PC-9 (cell line): ENCODE data around the gene ZNF662. TPM values are rescaled to one million over a fixed set of nuclear protein-coding genes. Genes with fewer than 3 reads are reported as not detected.

Source experiments
- BruUV-seq: library from RNA; stranded (reverse); fragments of 400-500 nt; replicated peaks from 2 replicates; lab custom pipeline; 2021; lab: Mats Ljungman, UMichigan
- CTCF ChIA-PET: fragments of 300-600 bp; sonication (Branson Sonifier 250); formaldehyde crosslinking; loops from one replicate; lab custom pipeline; 2022; ENCODE audit warnings: antibody characterized with exemption; lab: Charles Lee
- POLR2A ChIA-PET: fragments of 300-600 bp; sonication (Branson Sonifier 250); formaldehyde crosslinking; loops from one replicate; lab custom pipeline; 2022; ENCODE audit warnings: antibody characterized with exemption; ENCODE audit not compliant: unreplicated experiment; lab: Charles Lee
- DNase-seq, 2 experiments: peaks; one replicate each; pipeline versions ENCODE4 v3.0.0 to v3.0.0-alpha.2; 2015 to 2022; ENCODE audit warnings: mixed read lengths in 1 of 2
- H2AFZ ChIP-seq: fragments of 200-600 bp; sonication (generic); 2 replicates; pipeline ENCODE4 v1.8.1; 2017; ENCODE audit warnings: antibody characterized with exemption
- H3F3A ChIP-seq: fragments of 200-600 bp; sonication (generic); 2 replicates; pipeline ENCODE4 v1.8.1; 2017; ENCODE audit warnings: antibody characterized with exemption, mild to moderate bottlenecking, low read depth; ENCODE audit not compliant: insufficient read depth
- H3K27ac ChIP-seq: fragments of 200-600 bp; sonication (generic); 2 replicates; pipeline ENCODE4 v1.6.1; 2016; ENCODE audit warnings: mixed run types
- H3K27me3 ChIP-seq: fragments of 200-600 bp; sonication (generic); 2 replicates; pipeline ENCODE4 v1.6.1; 2016; ENCODE audit warnings: low read depth, mixed run types; ENCODE audit not compliant: insufficient read depth
- H3K36me3 ChIP-seq: fragments of 200-600 bp; sonication (generic); 2 replicates; pipeline ENCODE4 v1.6.1; 2016; ENCODE audit warnings: low read depth, mixed run types
- H3K4me1 ChIP-seq: fragments of 200-600 bp; sonication (generic); replicated peaks from 2 replicates; pipeline ENCODE4 v1.6.1; 2016; ENCODE audit warnings: mixed run types; ENCODE audit not compliant: insufficient read depth
- H3K4me2 ChIP-seq: fragments of 200-600 bp; sonication (generic); 2 replicates; pipeline ENCODE4 v1.6.1; 2017; ENCODE audit warnings: mixed run types
- H3K4me3 ChIP-seq: fragments of 200-600 bp; sonication (generic); 2 replicates; pipeline ENCODE4 v1.6.1; 2016; ENCODE audit warnings: mixed run types
- H3K79me2 ChIP-seq: fragments of 200-600 bp; sonication (generic); 2 replicates; pipeline ENCODE4 v1.6.1; 2017; ENCODE audit warnings: low read depth, mixed run types
- H3K9me2 ChIP-seq: fragments of 200-600 bp; sonication (generic); 2 replicates; pipeline ENCODE4 v1.8.1; 2017; ENCODE audit warnings: mild to moderate bottlenecking; ENCODE audit not compliant: insufficient read depth
- H3K9me3 ChIP-seq: fragments of 200-600 bp; sonication (generic); 2 replicates; pipeline ENCODE4 v1.8.1; 2016; ENCODE audit warnings: low read depth; ENCODE audit not compliant: insufficient read depth
- H4K20me1 ChIP-seq: fragments of 200-600 bp; sonication (generic); 2 replicates; pipeline ENCODE4 v1.8.1; 2017; ENCODE audit not compliant: insufficient read depth
- EZH2 ChIP-seq: fragments of 200-600 bp; sonication (generic); IDR thresholded peaks from 2 replicates; pipeline ENCODE4 v1.8.0; 2017; ENCODE audit warnings: antibody characterized with exemption, low read depth
- intact Hi-C: fragments of 100-400 bp; cut with micrococcal nuclease; formaldehyde crosslinking; loops from one replicate; pipeline ENCODE4 v1.10.0; 2022; ENCODE audit not compliant: unreplicated experiment
- total RNA-seq: library from RNA; stranded (reverse); gene quantifications from 2 replicates; pipeline ENCODE4 v1.2.3, GENCODE V29; 2021
- TF ChIP-seq, protein P1 (sequence below): fragments of 200-600 bp; sonication (generic); conservative IDR thresholded peaks from 2 replicates; pipeline ENCODE4 v1.6.1; 2017; ENCODE audit warnings: mixed run types, antibody characterized with exemption, mild to moderate bottlenecking, moderate library complexity

ZNF662 gene
- total RNA-seq, 1 experiment from 2014 or later, result 9.2 TPM

DNA sequence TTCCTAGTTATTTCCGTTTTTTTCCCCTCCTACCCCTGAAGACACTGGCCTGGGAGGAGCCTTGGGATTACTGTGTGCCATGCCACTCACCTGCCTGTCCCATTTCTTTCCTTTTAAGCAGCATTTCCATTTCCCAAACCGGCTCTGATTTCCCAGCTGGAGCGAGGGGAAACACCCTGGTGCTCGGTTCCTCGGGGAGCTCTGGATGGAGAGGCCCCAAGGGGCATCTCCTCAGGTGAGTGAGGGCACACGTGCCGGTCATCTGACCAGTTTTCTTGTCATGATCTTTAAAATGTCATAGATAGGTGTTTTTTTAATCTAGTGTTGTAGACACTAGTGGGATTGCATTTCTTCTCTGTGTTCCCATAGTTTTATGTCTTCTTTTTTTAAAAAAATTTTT lies 2.7 kb downstream of the ZNF662 start:
- Histone ChIP-seq H3K9me3 (peaks cover 9% of the 10 kb centered on the region), H3K79me2 (no peaks in the 10 kb centered on the region), H3K27me3 (no peaks in the 10 kb centered on the region), H2AFZ (no peak overlapping the region), H3K9me2 (no peaks in the 10 kb centered on the region), H4K20me1 (no peaks in the 10 kb centered on the region), H3F3A (no peaks in the 10 kb centered on the region), H3K4me3 (no peak overlapping the region), H3K27ac (no peak overlapping the region), H3K36me3 (no peaks in the 10 kb centered on the region), H3K4me2 (no peak overlapping the region), H3K4me1 (no peaks in the 10 kb centered on the region)
- no peak for DNase-seq
- TF ChIP-seq EZH2, result no peak
- TF ChIP-seq, protein P1, sequence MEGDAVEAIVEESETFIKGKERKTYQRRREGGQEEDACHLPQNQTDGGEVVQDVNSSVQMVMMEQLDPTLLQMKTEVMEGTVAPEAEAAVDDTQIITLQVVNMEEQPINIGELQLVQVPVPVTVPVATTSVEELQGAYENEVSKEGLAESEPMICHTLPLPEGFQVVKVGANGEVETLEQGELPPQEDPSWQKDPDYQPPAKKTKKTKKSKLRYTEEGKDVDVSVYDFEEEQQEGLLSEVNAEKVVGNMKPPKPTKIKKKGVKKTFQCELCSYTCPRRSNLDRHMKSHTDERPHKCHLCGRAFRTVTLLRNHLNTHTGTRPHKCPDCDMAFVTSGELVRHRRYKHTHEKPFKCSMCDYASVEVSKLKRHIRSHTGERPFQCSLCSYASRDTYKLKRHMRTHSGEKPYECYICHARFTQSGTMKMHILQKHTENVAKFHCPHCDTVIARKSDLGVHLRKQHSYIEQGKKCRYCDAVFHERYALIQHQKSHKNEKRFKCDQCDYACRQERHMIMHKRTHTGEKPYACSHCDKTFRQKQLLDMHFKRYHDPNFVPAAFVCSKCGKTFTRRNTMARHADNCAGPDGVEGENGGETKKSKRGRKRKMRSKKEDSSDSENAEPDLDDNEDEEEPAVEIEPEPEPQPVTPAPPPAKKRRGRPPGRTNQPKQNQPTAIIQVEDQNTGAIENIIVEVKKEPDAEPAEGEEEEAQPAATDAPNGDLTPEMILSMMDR, result no peak
- BruUV-seq, result no TSS peak
- ChIA-PET CTCF (no interaction called here), POLR2A (no interaction called here)
- intact Hi-C loops, result no loop called here

DNA sequence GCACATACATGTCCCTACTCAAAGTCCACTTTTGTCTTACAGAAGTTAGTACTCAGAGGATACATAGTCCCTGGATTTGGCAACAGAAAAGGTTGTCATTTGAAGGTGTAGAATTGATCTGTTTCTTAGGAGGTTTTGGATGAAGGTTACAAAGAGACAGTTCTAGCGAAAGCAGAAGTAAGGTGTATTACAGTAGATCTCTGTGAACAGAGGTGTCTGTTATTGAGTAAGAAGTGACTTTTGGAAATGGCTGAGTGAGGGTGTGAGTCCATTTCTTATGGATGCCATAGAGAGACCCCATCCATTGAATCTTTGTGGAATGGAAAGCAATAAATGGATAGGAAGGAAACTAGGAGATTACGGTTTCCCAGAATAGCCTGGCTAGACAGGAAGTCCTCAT lies 5.6 kb downstream of the ZNF662 start:
- peaks cover 23% of the 10 kb centered on the region for H3K9me3 ChIP-seq
- no peak overlapping the region for H3K4me3 ChIP-seq
- H2AFZ ChIP-seq, result no peak overlapping the region
- no peaks in the 10 kb centered on the region for H3K79me2 ChIP-seq
- BruUV-seq, result no TSS peak
- TF ChIP-seq, protein P1, result no peak
- TF ChIP-seq EZH2, result no peak
- ChIA-PET POLR2A (no interaction called here), CTCF (no interaction called here)
- no peaks in the 10 kb centered on the region for H4K20me1 ChIP-seq
- H3K9me2 ChIP-seq, result no peaks in the 10 kb centered on the region
- DNase-seq, result no peak
- H3K4me1 ChIP-seq, result no peaks in the 10 kb centered on the region
- no peak overlapping the region for H3K4me2 ChIP-seq
- H3F3A ChIP-seq, result no peaks in the 10 kb centered on the region
- H3K27me3 ChIP-seq, result no peaks in the 10 kb centered on the region
- H3K27ac ChIP-seq, result no peak overlapping the region
- H3K36me3 ChIP-seq, result peaks cover 3% of the 10 kb centered on the region; the same call in 1 of the 2 replicates
- intact Hi-C loops, result no loop called here

DNA sequence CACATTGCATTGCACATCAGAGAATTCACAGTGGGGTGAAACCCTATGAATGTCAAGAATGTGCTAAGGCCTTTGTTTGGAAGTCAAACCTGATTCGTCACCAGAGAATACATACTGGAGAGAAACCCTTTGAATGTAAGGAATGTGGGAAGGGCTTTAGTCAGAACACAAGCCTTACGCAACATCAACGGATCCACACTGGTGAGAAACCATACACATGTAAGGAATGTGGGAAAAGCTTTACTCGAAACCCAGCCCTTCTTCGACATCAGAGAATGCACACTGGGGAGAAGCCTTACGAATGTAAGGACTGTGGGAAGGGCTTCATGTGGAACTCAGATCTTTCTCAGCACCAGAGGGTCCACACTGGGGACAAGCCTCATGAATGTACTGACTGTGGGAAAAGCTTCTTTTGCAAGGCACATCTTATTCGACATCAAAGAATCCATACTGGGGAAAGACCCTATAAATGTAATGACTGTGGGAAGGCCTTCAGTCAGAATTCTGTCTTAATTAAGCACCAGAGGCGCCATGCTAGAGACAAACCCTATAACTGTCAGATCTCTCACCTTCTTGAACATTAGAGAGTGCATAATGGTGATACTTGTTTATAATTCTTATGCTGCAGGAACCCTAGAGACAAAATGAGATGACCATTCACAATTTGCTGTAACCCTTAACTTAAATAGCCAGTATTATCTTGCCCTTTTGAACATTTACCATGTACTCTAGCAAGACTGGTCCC lies 9.0 kb downstream of the ZNF662 start:
- Histone ChIP-seq H3K9me2 (no peaks in the 10 kb centered on the region), H3K36me3 (peaks cover 3% of the 10 kb centered on the region; the same call in 1 of the 2 replicates), H3K79me2 (no peaks in the 10 kb centered on the region), H3K4me2 (no peak overlapping the region), H3F3A (no peaks in the 10 kb centered on the region), H4K20me1 (no peaks in the 10 kb centered on the region), H3K4me1 (no peaks in the 10 kb centered on the region), H3K27me3 (no peaks in the 10 kb centered on the region), H3K27ac (no peak overlapping the region), H3K4me3 (no peak overlapping the region), H3K9me3 (peaks cover 23% of the 10 kb centered on the region), H2AFZ (no peak overlapping the region)
- POLR2A ChIA-PET, result no interaction called here
- no peak for TF ChIP-seq EZH2
- TF ChIP-seq, protein P1, result no peak
- intact Hi-C loops, result no loop called here
- no peak for DNase-seq
- no TSS peak for BruUV-seq
- CTCF ChIA-PET, result no interaction called here
